Gastrocnemius medialis (tissue), 4 donors: ENCODE data around the gene MRPL40. TPM values are rescaled to one million over a fixed set of nuclear protein-coding genes. Genes with fewer than 3 reads are reported as not detected.

Experiments used
- ATAC-seq, 2 donors: fragments of 150-250 bp; one replicate each; pipeline ENCODE4 v1.9.1; 2016
- DNase-seq, 2 donors: peaks; one replicate each; pipeline ENCODE4 v3.0.0-alpha.2; 2019
- H3K27ac ChIP-seq, 4 donors: fragments of 200-600 bp; sonication (generic); 1 replicate in 1 of 4; 2 replicates in 3 of 4; pipeline ENCODE4 v1.5.1; 2016 to 2018; ENCODE audit warnings: mild to moderate bottlenecking in 2 of 4, moderate library complexity in 1 of 4
- H3K27me3 ChIP-seq, 3 donors: fragments of 200-600 bp; sonication (generic) in 2 of 3; 1 replicate in 1 of 3; 2 replicates in 2 of 3; pipeline versions ENCODE4 v1.5.1 to v1.6.0; 2016 to 2019; ENCODE audit warnings: mild to moderate bottlenecking in 1 of 3, moderate library complexity in 1 of 3
- H3K36me3 ChIP-seq, 2 donors: fragments of 200-600 bp; sonication (generic) in 1 of 2; one replicate each; pipeline ENCODE4 v1.5.1; 2017 to 2018
- H3K4me1 ChIP-seq, 2 donors: fragments of 200-600 bp; sonication (generic) in 1 of 2; one replicate each; pipeline ENCODE4 v1.5.1; 2016 to 2017; ENCODE audit warnings: mild to moderate bottlenecking in 2 of 2
- H3K4me3 ChIP-seq, 4 donors: fragments of 200-600 bp; sonication (generic) in 3 of 4; 1 replicate in 1 of 4; 2 replicates in 3 of 4; pipeline ENCODE4 v1.5.1; 2016 to 2019; ENCODE audit warnings: mild to moderate bottlenecking in 2 of 4
- H3K9me3 ChIP-seq, 3 donors: fragments of 200-600 bp; sonication (generic) in 2 of 3; 1 replicate in 1 of 3; 2 replicates in 2 of 3; pipeline ENCODE4 v1.5.1; 2016 to 2019
- POLR2A ChIP-seq, 2 donors: fragments of 450-650 bp; IDR thresholded peaks; one replicate each; pipeline ENCODE4 v1.6.1; 2017; ENCODE audit warnings: antibody characterized with exemption in 2 of 2, mild to moderate bottlenecking in 2 of 2, moderate library complexity in 2 of 2
- in situ Hi-C, 4 donors: fragments of 200-750 bp; cut with MboI; loops; one replicate each; pipeline versions ENCODE4 v1.15.0 to v1.8.0; 2017; ENCODE audit warnings: low sequenced_read_pairs in 4 of 4
- intact Hi-C: fragments of 100-400 bp; cut with DNase I; formaldehyde crosslinking; loops from one replicate; pipeline ENCODE4 v1.15.1; 2023; ENCODE audit warnings: low total_unique reads
- total RNA-seq, 4 donors: library from RNA; depleted of rRNA; stranded (reverse); fragments of >200 nt; gene quantifications; one replicate each; pipeline versions ENCODE4 v1.1.0 to v1.2.3, GENCODE V29; 2016
- TF ChIP-seq, protein P1 (sequence below), 5 experiments: fragments of 450-650 bp in 3 of 5; fragments of 200-600 bp in 2 of 5; sonication (generic) in 2 of 5; IDR thresholded peaks in 4 of 5; conservative IDR thresholded peaks in 1 of 5; 1 replicate in 4 of 5; 2 replicates in 1 of 5; pipeline ENCODE4 v1.5.1; 2016 to 2019; ENCODE audit warnings: antibody characterized with exemption in 5 of 5, mild to moderate bottlenecking in 3 of 5, moderate library complexity in 3 of 5

MRPL40 gene
- total RNA-seq, 4 donors from 2014 or later: 53.8 to 75.1 (median 61.5) TPM

DNA sequence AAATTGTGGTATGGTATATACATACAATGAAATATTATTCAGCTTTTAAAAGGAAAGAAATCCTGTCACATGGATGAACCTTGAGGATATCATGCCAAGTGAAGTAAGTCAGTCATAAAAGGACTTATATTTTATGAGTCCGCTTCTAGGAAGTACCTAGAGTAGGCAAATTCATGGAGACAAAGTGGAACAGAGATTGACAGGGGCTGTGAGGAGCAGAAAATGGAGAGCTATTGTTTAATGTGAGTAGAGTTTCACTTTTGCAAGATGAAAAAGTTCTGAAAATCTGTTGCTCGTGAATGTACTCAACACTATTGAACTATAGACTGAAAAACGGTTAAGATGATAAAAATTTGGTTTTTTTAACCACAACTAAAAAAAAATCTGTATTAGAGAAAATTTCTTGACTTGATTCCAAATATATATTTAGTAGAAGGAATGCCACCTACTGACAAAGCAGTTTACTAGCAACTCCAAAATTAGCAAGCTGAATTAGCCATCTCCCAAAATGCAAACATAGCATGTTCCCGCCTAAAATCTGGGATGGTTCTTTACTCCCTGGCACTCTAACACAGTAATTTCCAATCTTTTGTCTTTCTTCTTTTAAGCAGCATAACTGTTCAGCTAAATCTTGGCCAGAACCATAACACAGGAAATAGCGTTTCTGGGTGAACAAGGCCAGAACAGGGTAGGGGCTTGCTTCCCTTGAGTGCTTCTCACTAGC lies 45.1 kb downstream of the MRPL40 start:
- intact Hi-C loops (loop anchor here (2.0 kb wide), 3 partner anchors 187 to 355 kb away; partner anchors contain the start of genes CLTCL1, DGCR2 and SLC25A1), in situ Hi-C loops (no loop called here)
- Histone ChIP-seq H3K27ac (peak overlapping the region; percentile 90 to 98 (median 97)), H3K27me3 (no peaks in the 10 kb centered on the region), H3K4me1 (peaks cover 45 to 48% of the 10 kb centered on the region in 2 donors), H3K9me3 (no peaks in the 10 kb centered on the region), H3K36me3 (peaks cover 0 to 29% of the 10 kb centered on the region in 2 donors), H3K4me3 (peak overlapping the region; percentile 63 to 78 (median 70))
- ATAC-seq (no peak), DNase-seq (no peak)
- TF ChIP-seq POLR2A (IDR thresholded peaks at IDR 0.05): no peak
- TF ChIP-seq, protein P1, sequence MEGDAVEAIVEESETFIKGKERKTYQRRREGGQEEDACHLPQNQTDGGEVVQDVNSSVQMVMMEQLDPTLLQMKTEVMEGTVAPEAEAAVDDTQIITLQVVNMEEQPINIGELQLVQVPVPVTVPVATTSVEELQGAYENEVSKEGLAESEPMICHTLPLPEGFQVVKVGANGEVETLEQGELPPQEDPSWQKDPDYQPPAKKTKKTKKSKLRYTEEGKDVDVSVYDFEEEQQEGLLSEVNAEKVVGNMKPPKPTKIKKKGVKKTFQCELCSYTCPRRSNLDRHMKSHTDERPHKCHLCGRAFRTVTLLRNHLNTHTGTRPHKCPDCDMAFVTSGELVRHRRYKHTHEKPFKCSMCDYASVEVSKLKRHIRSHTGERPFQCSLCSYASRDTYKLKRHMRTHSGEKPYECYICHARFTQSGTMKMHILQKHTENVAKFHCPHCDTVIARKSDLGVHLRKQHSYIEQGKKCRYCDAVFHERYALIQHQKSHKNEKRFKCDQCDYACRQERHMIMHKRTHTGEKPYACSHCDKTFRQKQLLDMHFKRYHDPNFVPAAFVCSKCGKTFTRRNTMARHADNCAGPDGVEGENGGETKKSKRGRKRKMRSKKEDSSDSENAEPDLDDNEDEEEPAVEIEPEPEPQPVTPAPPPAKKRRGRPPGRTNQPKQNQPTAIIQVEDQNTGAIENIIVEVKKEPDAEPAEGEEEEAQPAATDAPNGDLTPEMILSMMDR (IDR thresholded peaks at IDR 0.05 in 4 of 5, conservative IDR thresholded peaks at IDR 0.05 in 1 of 5): no peak

DNA sequence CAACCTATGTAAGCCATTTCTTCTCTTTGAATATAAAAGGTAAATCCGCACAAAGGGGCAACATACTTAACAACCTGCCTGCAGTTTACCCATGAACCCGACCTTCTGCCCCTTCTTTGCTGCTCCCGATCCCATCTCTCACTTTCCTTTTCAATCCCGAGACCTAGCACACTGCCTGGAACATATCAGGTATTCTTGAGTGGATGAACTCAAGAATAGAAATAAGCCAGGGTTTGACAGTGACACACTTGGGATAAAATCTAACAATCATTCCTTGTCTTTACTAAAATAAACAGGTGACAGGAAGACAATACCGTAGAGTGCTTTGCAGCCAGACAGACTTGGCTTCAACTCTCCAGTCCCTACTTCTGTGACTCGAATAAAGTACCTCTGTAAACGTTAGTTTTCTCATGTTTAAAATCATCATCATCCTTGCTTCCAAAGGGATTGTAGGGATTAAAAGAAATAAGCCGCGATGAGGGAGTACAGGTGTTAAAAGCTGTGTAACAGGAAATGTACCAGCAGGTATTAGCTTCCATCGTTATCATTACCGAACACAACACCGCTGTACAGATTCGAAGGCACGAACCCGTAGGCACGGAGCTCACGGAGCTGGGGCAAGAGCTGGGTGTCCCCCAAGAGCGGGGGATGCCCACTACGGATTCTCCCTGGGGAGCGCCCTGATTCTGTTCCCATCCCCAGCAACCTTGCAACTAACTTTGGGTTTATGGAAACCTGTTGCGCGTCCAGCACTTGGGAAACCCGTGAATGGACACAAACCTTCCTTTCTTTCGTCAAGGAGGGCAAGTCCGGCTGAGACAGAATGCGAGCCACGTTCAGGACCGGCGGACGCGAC lies 45.9 kb downstream of the MRPL40 start:
- ATAC-seq: no peak
- intact Hi-C loops: loop anchor here (2.0 kb wide), 3 partner anchors 187 to 355 kb away; partner anchors contain the start of genes CLTCL1, DGCR2 and SLC25A1

DNA sequence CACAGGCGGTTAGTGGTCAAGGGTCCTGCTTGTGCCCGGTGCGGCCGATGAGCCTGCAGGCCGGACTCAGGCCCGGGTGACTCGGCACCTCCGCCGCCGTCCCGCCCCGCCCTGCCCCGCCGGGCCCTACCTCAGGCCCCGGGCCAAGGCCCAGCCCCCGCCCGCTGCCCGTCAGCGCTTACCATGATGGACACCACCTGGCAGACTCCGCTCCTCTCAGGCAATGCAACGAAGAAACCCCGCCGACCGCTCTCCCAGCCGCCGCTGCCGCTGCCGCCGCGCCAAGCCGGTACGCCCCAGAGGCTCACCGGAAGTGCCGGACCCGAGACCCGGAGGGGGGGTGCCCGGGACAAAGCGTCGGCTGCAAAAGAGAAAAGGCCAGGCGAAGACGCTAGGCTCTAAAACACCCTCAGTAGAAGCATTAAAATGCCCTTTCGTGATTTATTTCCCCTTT lies 46.6 kb downstream of the MRPL40 start, which contains the start of gene UFD1:
UFD1 (minus strand) TSS at position 293 of the 454 bp plus-strand sequence; CDS start at position 185, 108 bp downstream.
- peak; percentile 88 to 95 for DNase-seq
- H3K27me3 ChIP-seq: no peaks in the 10 kb centered on the region
- ATAC-seq: peak; percentile 71 to 77
- H3K4me1 ChIP-seq: peaks cover 36 to 38% of the 10 kb centered on the region in 2 donors
- in situ Hi-C loops (no loop called here), intact Hi-C loops (loop anchor here (1.0 to 2.0 kb wide), 7 partner anchors 32 to 356 kb away; partner anchors contain the start of genes C22orf39, CLTCL1, DGCR2 and ESS2)
- peak within 1 kb of the TSS; percentile 63 to 78 (median 70) for H3K4me3 ChIP-seq
- no peaks in the 10 kb centered on the region for H3K9me3 ChIP-seq
- peak within 1 kb of the TSS; percentile 90 to 98 (median 97) for H3K27ac ChIP-seq
- H3K36me3 ChIP-seq: peaks cover 0 to 17% of the 10 kb centered on the region in 2 donors
- TF ChIP-seq, protein P1 (IDR thresholded peaks at IDR 0.05 in 4 of 5, conservative IDR thresholded peaks at IDR 0.05 in 1 of 5): no peak
- peak; percentile 77 to 84 for TF ChIP-seq POLR2A (IDR thresholded peaks at IDR 0.05)

More for the DNA sequence above, 45.9 kb downstream of the MRPL40 start:
- Histone ChIP-seq H3K4me1 (peaks cover 41 to 43% of the 10 kb centered on the region in 2 donors), H3K27me3 (no peaks in the 10 kb centered on the region), H3K27ac (peak overlapping the region; percentile 90 to 98 (median 97)), H3K36me3 (peaks cover 0 to 21% of the 10 kb centered on the region in 2 donors), H3K9me3 (no peaks in the 10 kb centered on the region), H3K4me3 (peak overlapping the region; percentile 63 to 78 (median 70))
- DNase-seq: no peak
- TF ChIP-seq POLR2A (IDR thresholded peaks at IDR 0.05): no peak
- TF ChIP-seq, protein P1 (IDR thresholded peaks at IDR 0.05 in 4 of 5, conservative IDR thresholded peaks at IDR 0.05 in 1 of 5): no peak
- in situ Hi-C loops: no loop called here
